WI38 (cell line): ENCODE measurements around the gene TRUB2.
"Not testable (repeated sequence)": the region's sequence is repeated elsewhere in the genome, so short reads cannot be mapped to it uniquely, and the experiment has no call there.

Source experiments
- H3K4me3 ChIP-seq: 2 replicates; pipeline ENCODE4 v1.5.1; 2011; ENCODE audit warnings: low read depth, mild to moderate bottlenecking, control low read depth, low read length
- TF ChIP-seq, protein P1 (sequence below): IDR thresholded peaks from 2 replicates; pipeline ENCODE4 v1.5.1; 2012; ENCODE audit warnings: low read depth, mild to moderate bottlenecking, control low read depth, low read length

Gene TRUB2

GRCh38 chr9:128288273-128289004, 33.8 kb downstream of the TRUB2 start:
- TF ChIP-seq, protein P1, sequence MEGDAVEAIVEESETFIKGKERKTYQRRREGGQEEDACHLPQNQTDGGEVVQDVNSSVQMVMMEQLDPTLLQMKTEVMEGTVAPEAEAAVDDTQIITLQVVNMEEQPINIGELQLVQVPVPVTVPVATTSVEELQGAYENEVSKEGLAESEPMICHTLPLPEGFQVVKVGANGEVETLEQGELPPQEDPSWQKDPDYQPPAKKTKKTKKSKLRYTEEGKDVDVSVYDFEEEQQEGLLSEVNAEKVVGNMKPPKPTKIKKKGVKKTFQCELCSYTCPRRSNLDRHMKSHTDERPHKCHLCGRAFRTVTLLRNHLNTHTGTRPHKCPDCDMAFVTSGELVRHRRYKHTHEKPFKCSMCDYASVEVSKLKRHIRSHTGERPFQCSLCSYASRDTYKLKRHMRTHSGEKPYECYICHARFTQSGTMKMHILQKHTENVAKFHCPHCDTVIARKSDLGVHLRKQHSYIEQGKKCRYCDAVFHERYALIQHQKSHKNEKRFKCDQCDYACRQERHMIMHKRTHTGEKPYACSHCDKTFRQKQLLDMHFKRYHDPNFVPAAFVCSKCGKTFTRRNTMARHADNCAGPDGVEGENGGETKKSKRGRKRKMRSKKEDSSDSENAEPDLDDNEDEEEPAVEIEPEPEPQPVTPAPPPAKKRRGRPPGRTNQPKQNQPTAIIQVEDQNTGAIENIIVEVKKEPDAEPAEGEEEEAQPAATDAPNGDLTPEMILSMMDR = no peak
- H3K4me3 ChIP-seq = no peak overlapping the region

DNA sequence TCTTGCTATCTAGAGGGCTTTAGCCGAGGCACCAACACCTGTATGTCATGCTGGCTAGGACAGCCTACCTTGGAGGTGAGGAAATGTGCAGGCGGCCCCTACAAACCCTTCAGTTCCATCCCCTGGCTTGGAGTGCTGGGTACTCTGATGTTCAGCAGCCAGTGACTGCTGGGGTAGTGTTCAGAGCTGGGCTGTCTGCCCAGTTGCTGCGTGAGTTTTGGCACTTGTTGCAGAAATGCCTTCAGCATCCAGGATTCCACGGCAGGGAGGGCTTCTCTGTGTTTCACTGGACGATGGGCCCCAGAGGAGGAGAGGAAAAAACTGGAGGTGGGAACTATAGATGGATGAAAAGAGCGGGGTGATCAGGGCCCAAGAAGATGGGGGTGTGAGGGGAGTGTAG, 35.8 kb downstream of the TRUB2 start:
- TF ChIP-seq, protein P1 = no peak
- no peak overlapping the region for H3K4me3 ChIP-seq

- TF ChIP-seq, protein P1 = no peak
- H3K4me3 ChIP-seq = no peak overlapping the region
Observed at GRCh38 chr9:128285033-128285784, 37.0 kb downstream of the TRUB2 start.

GRCh38 chr9:128282500-128282899, 39.7 kb downstream of the TRUB2 start:
- H3K4me3 ChIP-seq = no peak overlapping the region
- TF ChIP-seq, protein P1 = no peak

- TF ChIP-seq, protein P1 = no peak
- no peak overlapping the region for H3K4me3 ChIP-seq
Observed at GRCh38 chr9:128280084-128280622, 42.1 kb downstream of the TRUB2 start.

DNA sequence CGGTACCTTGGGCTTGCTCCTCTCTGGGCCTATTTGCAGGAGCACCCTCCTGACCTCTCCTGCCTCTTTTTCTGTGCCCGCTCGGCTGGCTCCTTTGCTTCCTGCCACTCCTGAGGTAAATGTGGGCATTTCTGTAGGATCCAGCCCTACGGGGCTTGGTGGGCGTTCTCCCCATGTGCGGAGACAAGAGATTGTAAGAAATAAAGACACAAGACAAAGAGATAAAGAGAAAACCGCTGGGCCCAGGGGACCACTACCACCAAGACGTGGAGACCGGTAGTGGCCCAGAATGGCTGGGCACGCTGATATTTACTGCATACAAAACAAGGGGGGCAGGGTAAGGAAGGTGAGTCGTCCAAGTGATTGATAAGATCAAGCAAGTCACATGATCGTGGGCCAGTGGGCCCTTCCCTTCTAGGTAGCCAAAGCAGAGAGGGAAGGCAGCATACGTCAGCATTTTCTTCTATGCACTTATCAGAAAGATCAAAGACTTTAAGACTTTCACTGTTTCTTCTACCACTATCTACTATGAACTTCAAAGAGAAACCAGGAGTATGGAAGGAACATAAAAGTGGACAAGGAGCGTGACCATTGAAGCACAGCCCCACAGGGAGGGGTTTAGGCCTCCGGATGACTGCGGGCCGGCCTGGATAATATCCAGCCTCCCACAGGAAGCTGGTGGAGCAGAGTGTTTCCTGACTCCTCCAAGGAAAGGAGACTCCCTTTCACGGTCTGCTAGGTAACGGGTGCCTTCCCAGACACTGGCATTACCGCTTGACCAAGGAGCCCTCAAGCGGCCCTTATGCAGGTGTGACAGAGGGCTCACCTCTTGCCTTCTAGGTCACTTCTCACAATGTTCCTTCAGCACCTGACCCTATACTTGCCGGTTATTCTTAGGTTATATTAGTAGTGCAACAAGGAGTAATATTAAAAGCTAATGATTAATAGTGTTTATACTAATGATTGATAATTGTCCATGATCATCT, 42.9 kb downstream of the TRUB2 start:
- not testable (repeated sequence) for H3K4me3 ChIP-seq

GRCh38 chr9:128276574-128277270, 45.5 kb downstream of the TRUB2 start:
- TF ChIP-seq, protein P1 = no peak
- H3K4me3 ChIP-seq = peak overlapping the region; percentile 99
